ENCODE results near the gene ZNF277.

ZNF277 gene

GRCh38 chr7:112224186-112224585 lies 17.7 kb downstream of the ZNF277 start:
- in situ Hi-C loops (cut with MboI; ENCODE audit: low sequenced_read_pairs, unreplicated experiment), result no loop called here
- DNase-seq (ENCODE audit: low spot score), result no peak
- TF ChIP-seq, protein P1, sequence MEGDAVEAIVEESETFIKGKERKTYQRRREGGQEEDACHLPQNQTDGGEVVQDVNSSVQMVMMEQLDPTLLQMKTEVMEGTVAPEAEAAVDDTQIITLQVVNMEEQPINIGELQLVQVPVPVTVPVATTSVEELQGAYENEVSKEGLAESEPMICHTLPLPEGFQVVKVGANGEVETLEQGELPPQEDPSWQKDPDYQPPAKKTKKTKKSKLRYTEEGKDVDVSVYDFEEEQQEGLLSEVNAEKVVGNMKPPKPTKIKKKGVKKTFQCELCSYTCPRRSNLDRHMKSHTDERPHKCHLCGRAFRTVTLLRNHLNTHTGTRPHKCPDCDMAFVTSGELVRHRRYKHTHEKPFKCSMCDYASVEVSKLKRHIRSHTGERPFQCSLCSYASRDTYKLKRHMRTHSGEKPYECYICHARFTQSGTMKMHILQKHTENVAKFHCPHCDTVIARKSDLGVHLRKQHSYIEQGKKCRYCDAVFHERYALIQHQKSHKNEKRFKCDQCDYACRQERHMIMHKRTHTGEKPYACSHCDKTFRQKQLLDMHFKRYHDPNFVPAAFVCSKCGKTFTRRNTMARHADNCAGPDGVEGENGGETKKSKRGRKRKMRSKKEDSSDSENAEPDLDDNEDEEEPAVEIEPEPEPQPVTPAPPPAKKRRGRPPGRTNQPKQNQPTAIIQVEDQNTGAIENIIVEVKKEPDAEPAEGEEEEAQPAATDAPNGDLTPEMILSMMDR (IDR thresholded peaks at IDR 0.05; ENCODE audit: borderline replicate concordance, control extremely low read depth, extremely low read depth, insufficient read depth, missing control alignments), result no peak

GRCh38 chr7:112225006-112225405 lies 18.5 kb downstream of the ZNF277 start:
- in situ Hi-C loops (cut with MboI; ENCODE audit: low sequenced_read_pairs, unreplicated experiment), result no loop called here
- TF ChIP-seq, protein P1 (IDR thresholded peaks at IDR 0.05; ENCODE audit: borderline replicate concordance, control extremely low read depth, extremely low read depth, insufficient read depth, missing control alignments), result no peak
- DNase-seq (ENCODE audit: low spot score), result no peak

DNA sequence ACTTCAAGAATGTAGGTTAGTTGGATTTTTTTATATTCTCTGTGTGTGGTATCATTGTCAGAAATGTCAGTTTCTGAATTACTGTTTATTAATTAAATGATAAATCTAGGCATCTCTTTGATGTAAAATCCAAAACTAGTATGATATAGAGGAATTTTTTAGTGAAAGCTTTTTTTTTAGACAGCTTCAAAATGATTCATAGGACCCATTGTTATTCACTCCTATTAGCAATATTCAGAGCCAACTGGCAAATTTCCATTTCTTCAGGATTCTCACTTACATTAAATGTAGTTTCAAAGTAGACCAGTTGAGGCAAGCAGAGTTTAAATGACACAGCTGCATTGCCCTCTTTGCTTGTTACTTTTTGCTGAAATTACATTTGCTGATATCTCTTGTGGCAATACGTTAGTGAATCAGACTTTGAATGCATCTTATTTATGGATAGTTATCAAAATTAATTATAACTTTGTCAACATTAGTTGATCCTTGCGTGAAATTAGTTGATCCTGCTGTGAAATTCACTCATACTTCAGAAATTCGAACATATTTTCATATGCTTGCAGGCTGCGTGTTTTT lies 20.3 kb downstream of the ZNF277 start:
- TF ChIP-seq, protein P1 (IDR thresholded peaks at IDR 0.05; ENCODE audit: borderline replicate concordance, control extremely low read depth, extremely low read depth, insufficient read depth, missing control alignments), result no peak
- DNase-seq (ENCODE audit: low spot score), result no peak
- in situ Hi-C loops (cut with MboI; ENCODE audit: low sequenced_read_pairs, unreplicated experiment), result no loop called here

- in situ Hi-C loops (cut with MboI; ENCODE audit: low sequenced_read_pairs, unreplicated experiment), result no loop called here
- TF ChIP-seq, protein P1 (IDR thresholded peaks at IDR 0.05; ENCODE audit: borderline replicate concordance, control extremely low read depth, extremely low read depth, insufficient read depth, missing control alignments), result no peak
Observed at GRCh38 chr7:112228632-112229031, 22.1 kb downstream of the ZNF277 start.

GRCh38 chr7:112232212-112232978 lies 25.9 kb downstream of the ZNF277 start:
- TF ChIP-seq, protein P1 (IDR thresholded peaks at IDR 0.05; ENCODE audit: borderline replicate concordance, control extremely low read depth, extremely low read depth, insufficient read depth, missing control alignments), result no peak
- in situ Hi-C loops (cut with MboI; ENCODE audit: low sequenced_read_pairs, unreplicated experiment), result no loop called here

More at GRCh38 chr7:112228632-112229031, 22.1 kb downstream of the ZNF277 start:
- DNase-seq (ENCODE audit: low spot score), result no peak

DNA sequence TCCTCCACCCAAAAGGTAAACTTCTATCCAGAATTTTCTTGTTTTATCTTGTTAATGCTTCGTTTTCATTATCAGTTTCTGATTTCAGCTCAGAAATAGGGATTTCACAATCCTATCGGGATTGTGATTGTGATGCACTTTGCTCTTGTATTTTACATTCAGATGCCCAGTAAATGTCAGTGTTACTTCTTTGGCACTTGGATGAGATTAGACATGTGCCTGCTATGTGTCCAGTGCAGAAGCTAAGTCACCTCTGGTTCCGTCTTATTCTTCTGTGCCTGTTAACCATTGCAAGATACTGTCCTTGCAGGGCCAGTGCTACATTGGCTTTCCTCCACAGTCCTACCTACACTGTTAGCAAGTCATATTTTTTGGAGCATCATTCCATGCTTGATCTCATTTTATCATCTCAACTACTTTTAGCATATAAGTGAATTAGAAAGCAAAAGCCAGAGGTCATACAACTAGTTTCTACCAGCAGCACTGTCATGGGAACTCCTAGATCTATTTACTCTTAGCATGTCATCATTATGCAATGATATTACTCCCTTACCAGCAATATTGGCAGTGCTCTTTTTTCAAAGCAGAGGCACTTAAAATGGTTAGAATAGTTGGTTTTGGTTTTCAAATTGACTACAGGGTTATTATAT lies 26.7 kb downstream of the ZNF277 start:
- in situ Hi-C loops (cut with MboI; ENCODE audit: low sequenced_read_pairs, unreplicated experiment), result no loop called here
- no peak for DNase-seq (ENCODE audit: low spot score)
- TF ChIP-seq, protein P1 (IDR thresholded peaks at IDR 0.05; ENCODE audit: borderline replicate concordance, control extremely low read depth, extremely low read depth, insufficient read depth, missing control alignments), result no peak

More at GRCh38 chr7:112232212-112232978, 25.9 kb downstream of the ZNF277 start:
- DNase-seq (ENCODE audit: low spot score), result no peak
